ENCODE measurements around the gene TMEM127.
A peak's percentile ranks its signal among the peaks of the same experiment; 100 is the strongest.
"Not testable (repeated sequence)": the region's sequence is repeated elsewhere in the genome, so short reads cannot be mapped to it uniquely, and the experiment has no call there.

TMEM127 gene

DNA sequence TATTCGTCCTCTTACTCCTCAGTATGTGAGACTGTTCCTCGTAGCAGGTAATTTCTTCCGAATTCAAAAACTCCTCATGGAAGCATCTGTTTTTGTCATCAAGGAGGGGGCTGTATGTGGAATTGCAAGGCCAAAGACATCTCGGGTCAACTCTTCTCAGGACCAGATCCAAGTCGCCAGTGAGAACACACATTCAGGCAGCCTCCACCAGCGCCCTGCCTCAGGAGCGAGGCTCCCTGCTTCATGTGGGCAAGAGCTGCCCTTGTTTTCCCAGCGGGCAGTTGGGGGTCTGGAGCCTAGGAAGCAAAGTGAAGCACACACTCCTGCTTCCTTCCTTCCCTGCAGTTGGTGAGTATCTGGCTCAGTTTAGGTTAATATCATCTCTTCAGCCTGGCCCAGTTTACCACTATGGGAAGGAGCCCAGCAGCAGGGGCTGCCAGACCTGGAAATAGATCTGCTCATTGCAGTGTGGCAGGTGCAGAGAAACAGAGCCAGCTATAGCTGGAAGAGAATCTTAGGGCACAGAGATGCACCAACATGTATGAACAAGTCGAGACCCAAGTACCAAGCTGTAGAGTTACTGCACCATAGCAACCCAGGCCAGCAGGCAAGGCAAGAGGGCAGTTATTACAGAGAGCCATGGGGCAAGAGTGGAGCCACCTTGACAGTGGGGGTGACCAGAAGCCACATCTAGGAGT, 25.3 kb downstream of the TMEM127 start:
- no peak for DNase-seq

DNA sequence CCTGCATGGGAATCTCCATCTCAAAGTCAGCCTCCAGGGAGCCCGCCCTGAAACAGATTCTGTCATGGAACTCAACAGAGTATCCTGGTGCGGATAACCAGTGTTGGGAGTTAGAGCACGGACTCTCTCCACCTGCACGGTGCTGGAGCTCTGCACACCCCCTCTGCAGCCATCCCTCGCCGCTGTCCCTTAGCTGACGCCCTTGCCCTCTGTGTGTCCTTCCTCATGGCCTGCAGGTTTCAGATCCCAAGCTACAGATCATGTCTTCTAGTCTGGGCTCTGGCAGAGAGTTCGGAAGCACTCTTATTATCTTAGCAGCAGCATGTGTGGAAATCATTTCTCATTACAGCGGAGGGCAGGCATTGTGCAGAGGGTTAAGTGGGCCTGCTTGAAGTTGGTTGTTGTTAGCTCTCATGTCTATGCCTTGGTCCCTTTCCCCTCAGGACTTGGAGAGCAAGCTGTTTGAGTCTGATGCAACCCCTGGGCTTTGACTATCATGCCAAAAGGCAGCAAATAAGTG, 26.0 kb downstream of the TMEM127 start:
- no peak for DNase-seq

DNA sequence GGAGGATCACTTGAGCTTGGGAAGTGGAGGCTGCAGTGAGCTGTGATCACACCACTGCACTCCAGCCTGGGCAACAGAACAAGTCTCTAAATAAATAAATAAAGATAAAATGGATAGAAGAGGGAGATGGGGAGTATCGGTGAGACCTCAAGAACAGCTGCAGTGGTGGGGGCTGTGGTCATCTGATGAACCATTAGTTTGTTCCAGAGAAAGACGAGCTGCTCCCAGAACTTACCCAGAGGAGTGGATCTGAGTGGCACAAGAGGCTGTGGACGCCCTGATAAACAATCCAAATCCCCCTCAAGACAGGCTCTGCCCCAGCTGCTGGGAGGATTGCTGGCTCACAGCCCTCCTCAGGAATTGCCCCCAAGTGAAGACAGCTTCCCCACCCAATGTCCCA, 26.7 kb downstream of the TMEM127 start:
- no peak for DNase-seq

DNA sequence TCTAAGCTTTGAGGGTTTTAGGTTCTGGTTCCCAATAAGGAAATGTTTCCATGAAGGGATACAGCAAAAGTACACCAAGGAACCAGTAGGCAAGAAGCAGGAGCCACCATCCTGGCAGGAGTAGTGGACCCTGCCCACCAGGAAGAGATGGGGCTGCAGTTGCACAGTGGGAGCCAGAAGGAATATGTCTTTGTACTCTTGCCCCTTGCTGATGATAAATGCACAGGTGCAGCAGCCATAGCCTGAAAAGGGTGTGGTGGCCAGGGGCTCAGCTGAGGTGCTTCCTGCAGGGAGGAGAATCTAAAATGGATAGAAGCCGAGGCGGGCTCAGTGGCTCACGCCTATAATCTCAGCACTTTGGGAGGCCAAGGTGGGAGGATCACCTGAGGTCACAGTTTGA, 27.5 kb downstream of the TMEM127 start:
- DNase-seq, result no peak

DNA sequence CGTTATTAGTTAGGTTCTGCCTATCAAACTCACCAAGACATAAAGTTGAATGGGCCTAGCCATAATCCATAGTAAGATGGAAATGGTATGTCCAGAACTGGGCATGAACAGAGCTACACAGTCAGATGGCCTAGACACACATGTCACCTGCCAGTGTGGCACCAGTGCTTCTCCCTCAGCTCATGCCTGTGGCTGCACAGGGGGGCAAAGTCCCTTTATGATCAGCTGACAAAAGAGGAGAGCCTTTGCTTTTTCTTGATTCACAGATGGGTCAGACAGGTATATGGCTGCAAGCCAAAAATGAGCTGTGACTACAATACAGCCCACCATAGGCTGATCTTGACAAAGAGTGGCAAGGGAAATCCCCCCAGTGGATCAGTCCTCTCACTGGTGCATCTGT, 28.9 kb downstream of the TMEM127 start:
- DNase-seq, result no peak

DNA sequence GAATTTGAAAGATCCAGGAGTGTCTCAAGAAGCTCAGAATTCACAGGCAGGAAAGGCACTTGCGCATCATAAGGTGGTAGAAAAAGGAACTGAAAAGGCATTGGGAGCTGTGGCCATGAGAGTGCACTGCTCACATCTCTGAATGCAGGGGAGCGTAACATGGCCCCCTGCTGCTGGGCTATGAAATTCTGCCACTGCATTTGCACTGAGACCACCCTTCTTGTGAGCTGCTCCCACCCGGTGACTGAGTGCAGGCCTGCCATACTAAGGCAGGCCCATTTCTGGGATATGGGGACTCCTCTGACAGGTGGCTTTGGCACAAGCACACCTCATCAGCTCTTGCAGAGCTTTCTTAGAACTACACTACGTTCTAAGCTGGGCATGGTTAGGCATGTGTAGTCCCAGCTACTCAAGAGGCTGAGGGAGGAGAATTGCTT, 31.9 kb downstream of the TMEM127 start:
- DNase-seq, result peak; percentile 44

DNA sequence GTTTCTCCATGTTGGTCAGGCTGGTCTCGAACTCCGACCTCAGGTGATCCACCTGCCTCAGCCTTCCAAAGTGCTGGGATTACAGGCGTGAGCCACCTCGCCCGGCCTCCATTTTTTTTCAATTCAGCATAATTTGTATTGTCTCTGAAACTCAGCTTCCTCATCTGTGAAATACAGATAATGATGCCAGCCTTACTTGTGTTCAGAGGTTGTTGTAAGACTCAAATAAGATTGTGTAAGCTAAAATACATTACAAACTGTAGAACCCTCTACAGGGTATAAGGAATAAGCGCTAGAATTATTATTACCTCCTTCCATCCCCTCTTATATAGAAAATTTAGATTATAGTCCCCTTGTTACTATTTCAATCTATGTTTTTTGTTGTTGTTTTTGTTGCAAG, 32.4 kb downstream of the TMEM127 start:
- DNase-seq, result peak; percentile 40

DNA sequence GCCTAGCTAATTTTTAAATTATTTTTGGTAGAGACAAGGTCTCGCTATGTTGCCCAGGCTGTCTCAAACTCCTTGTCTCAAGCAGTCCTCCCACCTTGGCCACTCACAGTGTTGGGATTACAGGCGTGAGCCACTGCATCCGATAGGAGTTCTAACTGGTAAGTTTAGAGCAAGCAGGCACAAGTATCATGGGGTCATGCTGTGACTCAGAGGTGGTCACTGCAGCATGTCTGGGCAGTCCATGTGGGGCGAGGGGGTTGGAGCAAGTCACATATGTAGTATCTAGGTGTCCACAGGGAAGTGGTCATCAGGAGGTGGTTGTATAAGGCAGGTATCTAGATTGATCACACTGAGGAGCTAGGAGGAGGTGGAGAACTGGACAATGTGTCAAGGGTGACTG, 34.5 kb downstream of the TMEM127 start:
- no peak for DNase-seq

DNA sequence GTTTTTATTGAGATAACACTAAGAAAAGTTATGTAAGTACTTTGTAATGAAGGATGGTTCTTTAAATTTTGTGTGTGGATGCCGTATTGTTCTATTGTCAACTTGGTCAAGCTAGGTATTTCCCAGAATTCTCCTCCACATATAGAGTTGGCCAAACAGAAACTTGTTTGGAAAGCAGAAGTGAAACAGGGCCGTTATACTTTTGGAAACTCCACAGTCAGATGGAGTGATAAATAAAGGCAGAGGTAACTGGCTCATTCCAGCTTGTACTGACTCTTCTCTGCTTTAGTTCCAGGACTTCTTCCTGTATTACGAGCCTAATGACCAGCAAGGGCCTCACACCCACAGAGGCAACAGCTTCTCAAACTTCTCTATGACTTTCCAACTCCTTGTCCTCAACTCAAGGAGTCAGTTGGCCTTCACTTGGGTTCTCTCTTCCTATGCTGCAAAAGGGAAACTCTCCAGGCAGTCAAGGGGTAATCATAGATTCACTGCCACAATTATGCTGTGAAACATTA, 40.7 kb downstream of the TMEM127 start:
- peak; percentile 89 for DNase-seq

DNA sequence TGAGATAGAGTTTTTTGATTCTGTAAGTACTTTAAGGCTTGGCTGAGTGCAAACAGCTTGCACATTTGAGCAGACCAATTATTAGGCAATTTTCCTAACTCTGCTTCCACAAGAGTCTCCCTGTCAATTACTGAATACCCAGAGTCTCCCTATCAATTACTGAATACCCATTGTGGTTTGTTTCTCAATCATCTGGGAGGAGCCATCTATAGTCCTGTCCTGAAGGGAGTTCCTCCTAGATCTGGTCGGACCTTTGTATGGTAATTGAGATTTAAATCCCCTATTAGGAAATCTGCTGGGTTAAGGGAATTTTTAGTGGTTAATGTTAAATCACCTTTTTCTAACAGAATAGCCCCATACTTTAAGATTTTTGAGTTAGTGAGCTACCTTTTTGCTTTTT, 44.7 kb downstream of the TMEM127 start:
- peak; percentile 57 for DNase-seq

DNA sequence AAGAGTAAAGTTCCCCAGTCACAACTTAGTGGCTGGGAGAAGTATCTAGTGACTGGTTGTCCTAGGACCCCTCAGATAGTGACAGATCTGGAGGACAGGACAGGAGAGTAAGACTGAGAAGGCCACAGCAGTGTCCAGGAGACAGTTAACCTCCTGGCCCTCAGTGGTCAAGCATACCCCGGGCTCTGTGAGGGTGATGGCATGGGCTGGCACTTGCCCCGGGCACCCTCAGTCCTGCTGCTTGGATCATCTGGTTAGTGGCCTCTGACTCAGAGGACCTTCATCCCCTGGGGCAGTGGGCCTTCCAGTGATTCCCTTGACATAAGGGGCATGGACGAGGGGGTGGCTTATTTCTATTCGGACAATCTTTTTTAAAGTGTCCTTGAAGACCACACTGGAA, 45.8 kb downstream of the TMEM127 start:
- DNase-seq, result not testable (repeated sequence)

DNA sequence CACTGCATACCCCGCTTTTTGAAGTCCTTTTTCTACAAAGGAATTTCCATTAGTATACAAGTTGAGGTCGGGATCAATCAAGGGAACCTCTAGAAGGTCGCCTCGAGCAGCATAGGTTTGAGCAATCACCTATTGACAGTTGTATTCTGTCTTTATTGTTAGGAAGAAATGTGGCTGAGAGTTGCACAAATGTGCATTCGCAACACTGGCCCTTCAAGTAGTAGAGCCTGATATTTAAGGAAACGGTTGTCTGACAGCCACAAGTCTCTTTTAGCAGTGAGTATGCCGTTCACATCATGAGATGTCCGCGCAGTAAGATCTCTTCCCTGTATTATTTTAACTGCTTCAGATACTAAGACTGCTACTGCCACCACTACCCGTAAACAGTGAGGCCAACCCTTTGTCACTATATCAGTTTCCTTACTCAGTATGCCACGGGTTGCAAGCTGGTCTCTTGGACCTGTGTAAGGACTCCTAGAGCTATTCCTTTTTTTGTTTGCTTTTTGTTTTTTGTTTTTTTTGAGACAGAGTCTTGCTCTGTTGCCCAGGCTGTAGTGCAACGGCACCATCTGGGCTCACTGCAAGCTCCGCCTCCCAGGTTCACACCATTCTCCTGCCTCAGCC, 47.2 kb downstream of the TMEM127 start:
- DNase-seq, result no peak

DNA sequence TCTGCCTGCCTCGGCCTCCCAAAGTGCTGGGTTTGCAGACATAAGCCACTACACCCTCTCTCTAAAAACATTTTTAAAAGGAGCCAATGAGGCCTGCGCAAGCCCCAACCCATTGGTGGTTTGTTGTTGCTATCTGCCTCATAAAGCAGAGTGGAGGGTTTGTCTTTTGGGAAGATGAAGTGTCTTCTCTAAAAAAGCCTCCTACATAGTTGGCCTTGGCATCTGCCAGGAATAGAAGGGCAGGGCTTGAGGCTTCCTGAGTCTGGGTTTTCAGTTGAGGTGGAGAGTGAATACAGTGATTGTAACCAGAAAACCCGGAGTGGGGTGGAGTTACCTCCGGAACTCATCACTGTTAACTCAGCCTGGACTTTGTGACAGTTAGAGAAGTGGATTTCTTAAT, 51.2 kb downstream of the TMEM127 start:
- no peak for DNase-seq

DNA sequence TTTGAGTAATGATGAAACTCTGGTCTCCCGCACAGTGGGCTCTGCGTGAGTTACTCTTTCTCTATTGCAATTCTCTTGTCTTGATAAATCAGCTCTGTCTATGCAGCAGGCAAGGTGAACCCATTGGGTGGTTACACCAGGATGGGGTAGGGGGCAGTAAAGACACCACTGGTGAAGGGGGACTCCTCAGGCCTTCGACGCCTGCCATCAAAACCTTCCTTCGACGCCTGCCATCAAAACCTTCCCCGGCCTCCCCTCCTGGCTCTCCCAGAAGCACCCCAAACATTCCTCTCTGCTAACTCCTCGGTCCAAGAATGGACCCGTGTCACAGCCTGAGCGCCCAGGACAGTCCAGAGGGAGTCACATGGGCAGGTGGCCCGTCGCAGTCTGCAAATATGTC, 52.4 kb downstream of the TMEM127 start:
- no peak for DNase-seq

DNA sequence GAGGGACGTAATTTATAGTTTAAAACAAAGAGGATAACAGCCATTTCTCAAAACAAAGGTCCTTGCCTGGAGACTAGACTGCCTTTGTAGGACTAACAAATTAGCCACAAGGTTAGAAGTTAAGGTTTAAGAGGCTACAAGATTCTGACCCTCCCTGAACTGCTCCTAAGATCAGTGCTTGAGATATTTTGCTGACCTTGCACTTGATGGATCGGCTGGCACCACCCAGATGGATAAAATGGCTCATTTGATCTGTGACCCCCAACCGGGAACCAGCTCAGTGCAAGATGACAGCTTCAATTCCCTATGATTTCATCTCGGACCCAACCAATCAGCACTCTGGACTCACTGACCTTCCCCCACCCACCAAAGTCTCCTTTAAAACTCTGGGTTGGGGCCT, 53.5 kb downstream of the TMEM127 start:
- DNase-seq, result no peak

DNA sequence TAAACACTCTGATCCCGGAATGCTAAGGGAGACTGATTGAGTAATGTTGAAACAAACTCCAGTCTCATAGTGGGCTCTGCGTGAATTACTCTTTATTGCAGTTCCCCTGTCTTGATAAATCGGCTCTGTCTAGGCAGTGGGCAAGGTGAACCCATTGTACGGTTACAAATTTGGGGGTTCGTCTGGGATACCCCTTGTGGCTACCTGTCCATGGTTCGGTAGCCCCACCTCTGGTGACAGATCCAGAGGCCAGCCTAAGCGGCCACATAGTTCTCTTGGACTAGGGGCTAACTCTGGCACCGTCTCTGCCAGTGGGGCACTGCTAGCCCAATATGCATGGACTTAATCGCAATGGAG, 56.1 kb downstream of the TMEM127 start:
- DNase-seq, result no peak

DNA sequence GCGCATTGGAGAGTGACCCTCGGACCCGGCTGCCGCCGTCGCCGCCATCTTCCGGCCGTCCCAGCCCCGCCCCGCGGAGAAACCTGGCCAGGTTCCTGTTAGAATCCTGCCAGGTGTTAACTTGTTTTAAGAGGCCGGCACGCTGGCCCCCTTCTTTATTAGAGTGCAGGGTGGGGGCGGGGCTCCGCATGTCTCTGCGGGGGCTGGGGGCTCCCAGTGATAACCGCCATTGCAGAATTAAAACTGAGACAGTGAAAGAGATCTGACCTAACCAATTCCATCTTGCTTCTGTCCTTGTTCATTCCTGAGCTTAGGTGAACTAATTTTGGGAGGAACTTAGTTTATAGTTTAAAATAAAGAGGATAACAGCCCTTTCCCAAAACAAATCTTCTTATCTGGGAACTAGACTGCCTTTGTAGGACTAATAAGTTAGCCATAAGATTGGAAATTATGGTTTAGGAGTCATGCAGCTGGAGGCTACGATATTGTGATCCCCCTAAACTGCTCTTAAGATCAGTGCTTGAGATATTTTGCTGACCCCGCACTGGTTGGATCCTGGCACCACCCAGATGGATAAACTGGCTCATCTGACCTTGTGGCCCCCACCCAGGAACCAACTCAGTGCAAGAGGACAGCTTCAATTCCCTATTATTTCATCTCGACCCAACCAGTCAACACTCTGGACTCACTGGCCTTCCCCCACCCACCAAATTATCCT, 56.6 kb downstream of the TMEM127 start:
- no peak for DNase-seq

DNA sequence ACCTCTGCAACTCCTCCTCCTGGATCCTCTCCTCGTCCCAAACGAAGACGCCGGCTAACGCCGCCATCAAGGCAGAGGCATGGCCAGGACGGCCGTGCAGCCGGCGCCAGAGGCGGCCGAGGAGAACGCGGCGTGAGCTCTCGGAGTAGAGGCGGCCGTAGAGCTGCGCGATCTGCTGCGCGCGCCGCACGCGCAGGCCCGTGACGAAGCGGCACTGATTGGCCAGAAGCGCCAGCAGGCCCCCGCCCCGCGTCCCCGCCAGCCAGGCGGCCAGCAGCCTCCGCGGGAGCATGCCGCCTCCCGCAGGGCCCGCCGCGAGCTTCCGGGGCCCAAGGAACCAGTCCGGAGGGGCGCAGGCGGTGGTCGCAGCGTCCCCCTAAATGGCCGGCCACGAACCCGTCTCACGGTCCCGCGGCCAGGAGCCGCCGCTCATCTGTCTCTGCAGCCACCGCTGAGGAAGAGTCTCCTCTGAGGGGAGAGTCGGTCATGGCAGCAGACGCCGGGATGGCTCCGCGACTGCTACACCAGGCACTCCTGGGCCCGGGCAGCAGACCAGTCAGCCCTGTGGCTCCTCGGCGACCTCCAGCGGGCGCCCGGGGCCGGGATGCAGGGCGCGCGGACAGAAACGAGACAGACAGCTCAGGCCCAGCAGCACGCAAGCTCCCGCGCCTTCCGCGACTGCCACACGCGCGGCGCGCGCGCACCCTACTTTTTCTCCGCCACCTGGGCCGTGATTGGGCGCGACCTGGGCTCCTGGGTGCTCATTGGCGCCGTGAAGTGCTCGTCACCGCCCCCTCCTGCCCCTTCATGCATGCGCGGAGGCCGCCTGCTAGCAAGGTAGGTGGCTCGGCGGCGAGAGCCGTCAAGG, 57.4 kb downstream of the TMEM127 start, which contains the start of gene STARD7:
Gene STARD7 (minus strand): TSS at position 685 of the 868 bp plus-strand sequence. CDS start 393 bp downstream, at position 292.
- peak; percentile 98 for DNase-seq

DNA sequence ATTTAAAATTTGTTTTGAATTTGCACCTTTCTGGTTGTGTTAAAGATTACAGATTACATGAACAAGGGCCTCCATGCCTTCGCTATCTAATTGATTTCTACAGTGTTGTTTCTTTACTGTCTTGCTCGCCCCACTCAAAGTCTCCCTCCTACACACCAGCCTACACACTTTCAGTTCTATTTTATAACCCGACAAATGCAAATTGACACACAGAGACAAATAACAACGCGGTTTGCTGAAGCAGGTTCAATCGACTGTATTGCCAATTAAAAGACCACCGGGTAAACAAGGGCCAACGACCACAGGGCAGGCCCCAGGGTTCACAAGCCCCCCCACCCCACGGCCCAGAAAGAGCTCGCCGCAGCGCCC, 58.0 kb downstream of the TMEM127 start:
- DNase-seq, result peak; percentile 37

DNA sequence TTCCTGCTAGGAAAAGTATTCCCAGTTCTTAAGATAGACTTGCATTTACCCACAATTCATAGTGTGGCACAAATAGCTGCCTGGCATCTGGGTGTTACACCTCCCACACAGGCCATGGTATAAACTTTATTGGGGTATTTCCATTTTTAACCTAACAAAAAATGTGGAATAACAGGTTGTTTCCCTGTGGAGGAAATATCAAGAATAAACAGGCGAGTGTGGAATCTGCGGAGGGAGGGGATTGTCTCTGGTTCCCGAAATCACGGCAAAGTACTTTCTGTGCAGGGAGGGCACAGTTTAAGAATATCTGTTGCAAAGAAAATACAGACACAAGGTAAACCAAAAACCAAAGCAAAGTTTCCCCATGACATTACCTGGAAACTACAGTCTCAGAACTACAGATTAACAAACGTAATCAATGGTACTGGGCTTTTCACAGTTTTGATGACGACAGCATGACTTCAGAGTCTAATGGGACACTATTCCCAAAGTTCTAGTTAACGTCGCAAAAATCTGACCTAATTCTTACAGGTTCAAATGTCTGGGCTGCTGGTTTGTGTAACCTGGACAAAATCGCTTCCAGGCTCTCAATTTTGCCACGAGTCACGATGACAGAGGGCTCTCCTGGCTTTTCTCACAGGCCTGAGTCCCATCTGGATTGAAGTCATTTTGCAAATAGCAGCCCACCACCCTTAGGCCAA, 58.6 kb downstream of the TMEM127 start:
- no peak for DNase-seq

DNA sequence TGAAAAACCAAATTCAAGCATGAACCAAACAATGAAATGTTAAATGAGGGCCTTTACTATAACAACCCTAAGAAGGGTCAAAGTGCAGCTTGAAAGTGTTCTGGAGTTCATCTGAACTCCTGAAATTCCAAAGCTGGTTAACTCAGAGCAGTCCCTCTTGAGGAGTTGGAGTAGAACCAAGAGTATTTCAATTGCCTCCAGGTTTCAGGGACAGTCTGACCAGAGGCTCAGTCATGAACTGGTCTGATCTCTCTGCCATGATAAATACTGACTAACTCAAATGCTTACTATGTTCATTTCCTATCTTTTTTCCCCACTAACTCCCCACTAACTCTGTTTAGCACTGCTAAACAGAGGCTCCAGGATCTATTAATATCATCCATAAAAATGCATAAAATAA, 59.9 kb downstream of the TMEM127 start:
- no peak for DNase-seq

Measured in suppressor macrophage treated with lipopolysaccharide for 4 hours (primary cell).